GM12872 (cell line): ENCODE data around the gene FN3KRP.

ENCODE experiments used
- CTCF ChIP-seq: IDR thresholded peaks from 3 replicates; pipeline ENCODE4 v1.5.1; 2011; ENCODE audit warnings: low read depth, mild to moderate bottlenecking, low read length, moderate library complexity; ENCODE audit not compliant: insufficient read depth

FN3KRP gene

GRCh38 chr17:82683534-82683933 is 33.0 kb upstream of the FN3KRP start:
- TF ChIP-seq CTCF, result no peak

GRCh38 chr17:82684228-82684841 is 32.2 kb upstream of the FN3KRP start:
- TF ChIP-seq CTCF, result no peak

- no peak for TF ChIP-seq CTCF
These were observed 31.2 kb upstream of the FN3KRP start for GRCh38 chr17:82685291-82685690.

- no peak for TF ChIP-seq CTCF
These were observed 29.9 kb upstream of the FN3KRP start for GRCh38 chr17:82686366-82687324.

GRCh38 chr17:82687375-82687861 is 29.1 kb upstream of the FN3KRP start:
- no peak for TF ChIP-seq CTCF

GRCh38 chr17:82687871-82688270 is 28.6 kb upstream of the FN3KRP start:
- no peak for TF ChIP-seq CTCF

GRCh38 chr17:82689077-82689476 is 27.4 kb upstream of the FN3KRP start:
- TF ChIP-seq CTCF, result no peak
